ENCODE measurements around the gene TNFAIP6.

GRCh38 chr2:151391436-151391835 is 34.0 kb downstream of the TNFAIP6 start:
- TF ChIP-seq CTCF (IDR thresholded peaks at IDR 0.05) (no peak), POLR2A (IDR thresholded peaks at IDR 0.05) (no peak)
